Hepatocyte (in vitro differentiated cells): ENCODE measurements around the gene SYTL1. TPM values are rescaled to one million over a fixed set of nuclear protein-coding genes. Genes with fewer than 3 reads are reported as not detected.

Experiments used
- DNase-seq: peaks from one replicate; pipeline ENCODE4 v3.0.0-alpha.2; 2016; ENCODE audit warnings: low spot score
- H2AFZ ChIP-seq: fragments of 200-600 bp; sonication (generic); 2 replicates; pipeline ENCODE4 v1.6.0; 2016; ENCODE audit warnings: antibody characterized with exemption, mild to moderate bottlenecking
- H3K27ac ChIP-seq: fragments of 200-600 bp; sonication (generic); 2 replicates; pipeline ENCODE4 v1.5.1; 2016; ENCODE audit warnings: mild to moderate bottlenecking
- H3K27me3 ChIP-seq: fragments of 200-600 bp; sonication (generic); 2 replicates; pipeline ENCODE4 v1.6.1; 2016
- H3K36me3 ChIP-seq: fragments of 200-600 bp; sonication (generic); replicated peaks from 2 replicates; pipeline ENCODE4 v1.5.1; 2016; ENCODE audit warnings: low read depth; ENCODE audit not compliant: insufficient read depth
- H3K4me1 ChIP-seq: fragments of 200-600 bp; sonication (generic); 2 replicates; pipeline ENCODE4 v1.5.1; 2016; ENCODE audit warnings: mild to moderate bottlenecking, moderate library complexity; ENCODE audit not compliant: insufficient read depth
- H3K4me2 ChIP-seq: fragments of 200-600 bp; sonication (generic); 2 replicates; pipeline ENCODE4 v1.6.0; 2016
- H3K4me3 ChIP-seq: fragments of 200-600 bp; sonication (generic); 2 replicates; pipeline ENCODE4 v1.5.1; 2016; ENCODE audit warnings: mild to moderate bottlenecking
- H3K79me2 ChIP-seq: fragments of 200-600 bp; sonication (generic); 2 replicates; pipeline ENCODE4 v1.6.0; 2017; ENCODE audit warnings: mild to moderate bottlenecking
- H3K9me2 ChIP-seq: fragments of 200-600 bp; sonication (generic); replicated peaks from 2 replicates; pipeline ENCODE4 v1.6.0; 2017; ENCODE audit warnings: mild to moderate bottlenecking; ENCODE audit not compliant: insufficient read depth
- H3K9me3 ChIP-seq: fragments of 200-600 bp; sonication (generic); 2 replicates; pipeline ENCODE4 v1.5.1; 2016; ENCODE audit warnings: low read depth, mild to moderate bottlenecking
- H4K20me1 ChIP-seq: fragments of 200-600 bp; sonication (generic); 2 replicates; pipeline ENCODE4 v1.6.0; 2016; ENCODE audit warnings: mild to moderate bottlenecking; ENCODE audit not compliant: insufficient read depth, poor library complexity, severe bottlenecking
- CTCF ChIP-seq: fragments of 200-600 bp; sonication (generic); IDR thresholded peaks from 2 replicates; pipeline ENCODE4 v1.5.1; 2016; ENCODE audit warnings: antibody characterized with exemption, mild to moderate bottlenecking; ENCODE audit not compliant: poor library complexity
- EZH2 ChIP-seq: fragments of 200-600 bp; sonication (generic); IDR thresholded peaks from 2 replicates; pipeline ENCODE4 v1.6.1; 2016; ENCODE audit warnings: antibody characterized with exemption, mild to moderate bottlenecking, borderline replicate concordance
- EZH2phosphoT487 ChIP-seq: fragments of 200-600 bp; sonication (generic); IDR thresholded peaks from one replicate; pipeline ENCODE4 v1.6.1; 2018; ENCODE audit warnings: antibody characterized with exemption, mild to moderate bottlenecking, low read depth, moderate library complexity; ENCODE audit not compliant: unreplicated experiment, severe bottlenecking
- WGBS: methylation state at CpG from one replicate; pipeline ENCODE4 v1.1.6; 2016; ENCODE audit warnings: low lambda C conversion rate; ENCODE audit errors: missing lambda C conversion rate; 5-methylcytosine and 5-hydroxymethylcytosine counted together
- polyA plus RNA-seq: library from polyadenylated mRNA; unstranded; fragments of >200 nt; fragmentation: Nextera tagmentation; extraction: Ambion mirVana; gene quantifications from 2 replicates; pipeline ENCODE4 v1.2.1, GENCODE V29; 2016
- total RNA-seq: library from RNA; depleted of rRNA; stranded (reverse); fragments of >200 nt; gene quantifications from 2 replicates; pipeline ENCODE4 v1.2.3, GENCODE V29; 2014

SYTL1 gene
- 10.6 and 12.1 TPM in 2 replicates for total RNA-seq
- polyA plus RNA-seq: 21.7 and 26.2 TPM in 2 replicates

GRCh38 chr1:27341525-27342252 is at the start of gene SYTL1:
Gene SYTL1 (plus strand): TSS chr1:27342022. CDS start chr1:27345335, 3,313 bp downstream.
- Histone ChIP-seq H3K9me3 (no peaks in the 10 kb centered on the region), H3K27ac (peak within 1 kb of the TSS; percentile 72), H4K20me1 (no peaks in the 10 kb centered on the region), H3K27me3 (no peaks in the 10 kb centered on the region), H3K4me3 (peak within 1 kb of the TSS; percentile 20), H3K4me1 (peaks cover 16% of the 10 kb centered on the region), H3K9me2 (no peaks in the 10 kb centered on the region), H3K36me3 (no peaks in the 10 kb centered on the region), H3K4me2 (peak within 1 kb of the TSS; percentile 91), H3K79me2 (no peaks in the 10 kb centered on the region), H2AFZ (peak within 1 kb of the TSS; percentile 56)
- peak; percentile 86 for DNase-seq
- TF ChIP-seq EZH2phosphoT487: no peak
- TF ChIP-seq EZH2: no peak
- no peak for TF ChIP-seq CTCF
- WGBS: 20% methylated on average over 22 of the region's 22 CpGs

GRCh38 chr1:27292106-27292505 is 49.7 kb upstream of the SYTL1 start:
- 92% methylated on average over 5 of the region's 5 CpGs for WGBS
- DNase-seq: peak; percentile 20

GRCh38 chr1:27293915-27294314 is 47.9 kb upstream of the SYTL1 start:
- H3K27me3 ChIP-seq: no peaks in the 10 kb centered on the region
- no peaks in the 10 kb centered on the region for H4K20me1 ChIP-seq
- H3K79me2 ChIP-seq: no peaks in the 10 kb centered on the region
- H3K9me3 ChIP-seq: no peaks in the 10 kb centered on the region
- no peaks in the 10 kb centered on the region for H3K36me3 ChIP-seq
- H3K4me3 ChIP-seq: no peak overlapping the region
- TF ChIP-seq EZH2 (no peak), EZH2phosphoT487 (no peak), CTCF (no peak)
- no peak overlapping the region for H3K4me2 ChIP-seq
- no peaks in the 10 kb centered on the region for H3K9me2 ChIP-seq
- WGBS: 95% methylated on average over 8 of the region's 8 CpGs
- H3K4me1 ChIP-seq: peaks cover 18% of the 10 kb centered on the region
- no peak overlapping the region for H2AFZ ChIP-seq
- H3K27ac ChIP-seq: no peak overlapping the region
- DNase-seq: no peak

More at GRCh38 chr1:27292106-27292505, 49.7 kb upstream of the SYTL1 start:
- Histone ChIP-seq H2AFZ (no peak overlapping the region), H3K27ac (peak overlapping the region; percentile 37), H3K4me1 (peaks cover 8% of the 10 kb centered on the region), H4K20me1 (no peaks in the 10 kb centered on the region), H3K4me3 (no peak overlapping the region), H3K36me3 (no peaks in the 10 kb centered on the region), H3K9me2 (no peaks in the 10 kb centered on the region), H3K4me2 (no peak overlapping the region), H3K9me3 (no peaks in the 10 kb centered on the region), H3K27me3 (no peaks in the 10 kb centered on the region), H3K79me2 (no peaks in the 10 kb centered on the region)
- TF ChIP-seq EZH2: no peak
- TF ChIP-seq EZH2phosphoT487: no peak
- no peak for TF ChIP-seq CTCF
